ENCODE measurements around the gene IRF5.
A peak's percentile ranks its signal among the peaks of the same experiment; 100 is the strongest.

IRF5 gene

GRCh38 chr7:128934361-128935341 is 3.1 kb upstream of the IRF5 start:
- no peak for TF ChIP-seq CTCF (IDR thresholded peaks at IDR 0.05; ENCODE audit: low read depth, low read length, missing control alignments)
- DNase-seq, result no peak
- in situ Hi-C loops (cut with HindIII; ENCODE audit: low pct_ligation_motif_present, low sequenced_read_pairs), result no loop called here
- H3K27ac ChIP-seq, result no peak overlapping the region
- H3K36me3 ChIP-seq (replicated peaks), result no peaks in the 10 kb centered on the region
- H3K4me3 ChIP-seq (ENCODE audit: low read depth, low read length), result no peak overlapping the region
- H3K27me3 ChIP-seq (replicated peaks), result peaks cover 32% of the 10 kb centered on the region

GRCh38 chr7:128935342-128935730 is 2.4 kb upstream of the IRF5 start:
- Histone ChIP-seq H3K4me3 (ENCODE audit: low read depth, low read length) (no peak overlapping the region), H3K27ac (no peak overlapping the region), H3K36me3 (replicated peaks) (no peaks in the 10 kb centered on the region), H3K27me3 (replicated peaks) (peaks cover 38% of the 10 kb centered on the region)
- no peak for TF ChIP-seq CTCF (IDR thresholded peaks at IDR 0.05; ENCODE audit: low read depth, low read length, missing control alignments)
- DNase-seq, result no peak
- in situ Hi-C loops (cut with HindIII; ENCODE audit: low pct_ligation_motif_present, low sequenced_read_pairs), result no loop called here

DNA sequence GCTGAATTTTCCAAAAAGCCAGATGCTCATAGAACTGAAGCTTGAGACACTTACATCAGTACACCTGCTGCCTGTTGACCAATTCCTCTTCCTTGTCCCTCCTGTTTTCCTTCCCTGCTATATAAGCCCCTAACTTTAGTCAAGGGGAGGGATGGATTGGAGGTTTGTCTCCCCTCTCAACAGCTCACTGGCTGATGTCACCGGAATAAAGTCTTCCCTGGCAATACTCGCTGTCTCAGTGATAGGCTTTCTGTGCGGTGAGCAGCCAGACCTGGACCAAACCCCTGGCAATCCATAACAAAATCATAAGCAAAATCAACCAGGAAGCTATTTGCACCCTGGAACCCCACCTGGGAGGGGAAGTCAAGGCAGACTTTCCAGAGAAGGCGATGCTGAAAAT is 929 bp upstream of the IRF5 start:
- in situ Hi-C loops (cut with HindIII; ENCODE audit: low pct_ligation_motif_present, low sequenced_read_pairs), result no loop called here
- DNase-seq, result no peak
- no peak for TF ChIP-seq CTCF (IDR thresholded peaks at IDR 0.05; ENCODE audit: low read depth, low read length, missing control alignments)
- Histone ChIP-seq H3K4me3 (ENCODE audit: low read depth, low read length) (no peak overlapping the region), H3K36me3 (replicated peaks) (no peaks in the 10 kb centered on the region), H3K27me3 (replicated peaks) (peaks cover 42% of the 10 kb centered on the region), H3K27ac (no peak overlapping the region)

DNA sequence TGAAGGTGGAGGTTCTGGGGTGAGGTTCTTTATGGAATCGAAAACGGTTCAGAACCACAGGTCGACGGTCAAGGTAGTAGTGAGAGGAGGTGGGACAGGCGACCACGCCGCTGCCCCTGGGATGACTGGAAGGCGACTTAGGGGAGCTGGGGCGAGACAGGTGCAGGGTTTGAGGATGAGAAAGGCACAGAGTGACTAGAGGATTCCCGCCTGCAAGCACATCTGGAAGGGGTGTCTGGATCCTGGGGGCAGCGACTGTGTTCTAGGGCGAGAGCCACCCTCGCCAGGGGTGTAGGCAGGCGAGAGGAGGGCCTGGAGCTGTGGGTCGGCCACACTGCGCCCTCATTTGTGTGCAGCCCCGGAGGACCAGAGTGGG is 468 bp upstream of the IRF5 start:
- DNase-seq, result no peak

DNA sequence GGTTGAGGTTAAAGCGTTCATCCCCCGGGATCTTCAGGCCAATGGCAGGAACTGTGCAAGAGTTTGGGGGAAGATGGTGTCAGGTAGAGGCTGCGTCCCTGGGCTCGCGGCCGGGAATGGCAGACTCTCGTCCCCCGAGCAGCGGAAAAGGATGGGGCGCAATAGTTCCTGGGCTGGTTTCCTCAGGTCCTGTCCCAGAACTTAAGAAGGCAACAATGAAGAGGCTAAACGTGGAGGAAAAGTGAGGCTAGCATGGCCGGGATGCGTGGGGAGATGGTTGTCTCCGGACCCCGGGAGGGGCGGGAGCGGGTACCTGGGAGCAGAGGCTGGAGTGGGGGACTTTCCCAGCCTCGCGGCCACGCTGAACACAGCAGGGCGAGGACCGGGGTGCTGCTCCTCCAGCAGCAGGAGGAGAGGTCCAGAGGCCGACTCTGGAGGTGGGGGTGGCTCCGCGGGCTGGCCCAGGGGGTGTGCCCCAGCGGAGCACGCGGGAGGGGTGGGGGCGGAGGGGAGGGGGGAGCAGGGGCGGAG is 882 bp downstream of the IRF5 start:
- Histone ChIP-seq H3K36me3 (replicated peaks) (no peaks in the 10 kb centered on the region), H3K27me3 (replicated peaks) (peaks cover 42% of the 10 kb centered on the region), H3K4me3 (ENCODE audit: low read depth, low read length) (peak overlapping the region; percentile 33), H3K27ac (no peak overlapping the region)
- in situ Hi-C loops (cut with HindIII; ENCODE audit: low pct_ligation_motif_present, low sequenced_read_pairs), result no loop called here
- TF ChIP-seq CTCF (IDR thresholded peaks at IDR 0.05; ENCODE audit: low read depth, low read length, missing control alignments), result no peak
- no peak for DNase-seq

More for the DNA sequence above, 468 bp upstream of the IRF5 start:
- in situ Hi-C loops (cut with HindIII; ENCODE audit: low pct_ligation_motif_present, low sequenced_read_pairs), result no loop called here
- no peak overlapping the region for H3K27ac ChIP-seq
- H3K4me3 ChIP-seq (ENCODE audit: low read depth, low read length), result no peak overlapping the region
- peaks cover 42% of the 10 kb centered on the region for H3K27me3 ChIP-seq (replicated peaks)
- TF ChIP-seq CTCF (IDR thresholded peaks at IDR 0.05; ENCODE audit: low read depth, low read length, missing control alignments), result no peak
- no peaks in the 10 kb centered on the region for H3K36me3 ChIP-seq (replicated peaks)

All from brain microvascular endothelial cell (primary cell).